WTC11 (cell line): ENCODE data around the gene TTI1.

ENCODE experiments used
- JUN ChIP-seq: sonication (generic); formaldehyde crosslinking; IDR thresholded peaks from 2 replicates; pipeline ENCODE4 v1.8.0; 2023; ENCODE audit warnings: mild to moderate bottlenecking, missing genetic modification reagents
- NFYB ChIP-seq: sonication (generic); formaldehyde crosslinking; conservative IDR thresholded peaks from 2 replicates; pipeline ENCODE4 v1.8.0; 2022; ENCODE audit warnings: low read depth, missing genetic modification reagents
- ZNF121 ChIP-seq: sonication (generic); formaldehyde crosslinking; IDR thresholded peaks from 2 replicates; pipeline ENCODE4 v1.8.0; 2023; ENCODE audit warnings: missing genetic modification reagents
- TF ChIP-seq, protein P1 (sequence below): sonication (generic); formaldehyde crosslinking; IDR thresholded peaks from 2 replicates; pipeline ENCODE4 v1.8.1; 2023; ENCODE audit warnings: mild to moderate bottlenecking, missing genetic modification reagents, moderate library complexity
- TF ChIP-seq, protein P2 (sequence below): sonication (generic); formaldehyde crosslinking; IDR thresholded peaks from 2 replicates; pipeline ENCODE4 v1.8.0; 2022; ENCODE audit warnings: mild to moderate bottlenecking, missing genetic modification reagents
- TF ChIP-seq, protein P3 (sequence below): fragments of 200-600 bp; IDR thresholded peaks from 2 replicates; pipeline ENCODE4 v1.8.0; 2022; ENCODE audit warnings: antibody characterized with exemption
- TF ChIP-seq, protein P4 (sequence below): sonication (generic); formaldehyde crosslinking; IDR thresholded peaks from 2 replicates; pipeline ENCODE4 v1.8.1; 2022; ENCODE audit warnings: mild to moderate bottlenecking, moderate library complexity, missing genetic modification reagents

DNA sequence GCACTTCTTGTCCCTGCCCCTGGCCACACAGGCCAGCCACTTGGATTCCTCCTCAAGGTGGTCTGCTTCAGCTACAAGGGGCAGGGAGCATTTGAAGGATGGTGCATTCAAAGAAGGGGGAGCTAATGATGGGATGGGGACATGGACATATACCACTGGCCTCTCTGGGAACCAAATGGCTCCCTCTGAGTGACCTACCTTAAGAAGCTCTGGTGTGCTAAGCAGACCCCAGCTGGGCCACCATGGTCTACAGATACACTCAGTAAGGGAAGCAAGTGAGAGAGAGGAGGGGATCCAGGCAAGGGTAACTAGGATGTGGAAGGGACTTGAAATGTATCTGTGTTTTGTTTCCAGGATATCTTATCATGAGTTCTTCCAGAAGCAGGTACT is 62.4 kb downstream of the TTI1 start:
- TF ChIP-seq ZNF121 (no peak), JUN (no peak), NFYB (CRISPR knock-in tag) (no peak)
- TF ChIP-seq, protein P1, sequence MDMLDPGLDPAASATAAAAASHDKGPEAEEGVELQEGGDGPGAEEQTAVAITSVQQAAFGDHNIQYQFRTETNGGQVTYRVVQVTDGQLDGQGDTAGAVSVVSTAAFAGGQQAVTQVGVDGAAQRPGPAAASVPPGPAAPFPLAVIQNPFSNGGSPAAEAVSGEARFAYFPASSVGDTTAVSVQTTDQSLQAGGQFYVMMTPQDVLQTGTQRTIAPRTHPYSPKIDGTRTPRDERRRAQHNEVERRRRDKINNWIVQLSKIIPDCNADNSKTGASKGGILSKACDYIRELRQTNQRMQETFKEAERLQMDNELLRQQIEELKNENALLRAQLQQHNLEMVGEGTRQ (CRISPR knock-in tag): no peak
- TF ChIP-seq, protein P2, sequence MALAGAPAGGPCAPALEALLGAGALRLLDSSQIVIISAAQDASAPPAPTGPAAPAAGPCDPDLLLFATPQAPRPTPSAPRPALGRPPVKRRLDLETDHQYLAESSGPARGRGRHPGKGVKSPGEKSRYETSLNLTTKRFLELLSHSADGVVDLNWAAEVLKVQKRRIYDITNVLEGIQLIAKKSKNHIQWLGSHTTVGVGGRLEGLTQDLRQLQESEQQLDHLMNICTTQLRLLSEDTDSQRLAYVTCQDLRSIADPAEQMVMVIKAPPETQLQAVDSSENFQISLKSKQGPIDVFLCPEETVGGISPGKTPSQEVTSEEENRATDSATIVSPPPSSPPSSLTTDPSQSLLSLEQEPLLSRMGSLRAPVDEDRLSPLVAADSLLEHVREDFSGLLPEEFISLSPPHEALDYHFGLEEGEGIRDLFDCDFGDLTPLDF: no peak
- TF ChIP-seq, protein P3, sequence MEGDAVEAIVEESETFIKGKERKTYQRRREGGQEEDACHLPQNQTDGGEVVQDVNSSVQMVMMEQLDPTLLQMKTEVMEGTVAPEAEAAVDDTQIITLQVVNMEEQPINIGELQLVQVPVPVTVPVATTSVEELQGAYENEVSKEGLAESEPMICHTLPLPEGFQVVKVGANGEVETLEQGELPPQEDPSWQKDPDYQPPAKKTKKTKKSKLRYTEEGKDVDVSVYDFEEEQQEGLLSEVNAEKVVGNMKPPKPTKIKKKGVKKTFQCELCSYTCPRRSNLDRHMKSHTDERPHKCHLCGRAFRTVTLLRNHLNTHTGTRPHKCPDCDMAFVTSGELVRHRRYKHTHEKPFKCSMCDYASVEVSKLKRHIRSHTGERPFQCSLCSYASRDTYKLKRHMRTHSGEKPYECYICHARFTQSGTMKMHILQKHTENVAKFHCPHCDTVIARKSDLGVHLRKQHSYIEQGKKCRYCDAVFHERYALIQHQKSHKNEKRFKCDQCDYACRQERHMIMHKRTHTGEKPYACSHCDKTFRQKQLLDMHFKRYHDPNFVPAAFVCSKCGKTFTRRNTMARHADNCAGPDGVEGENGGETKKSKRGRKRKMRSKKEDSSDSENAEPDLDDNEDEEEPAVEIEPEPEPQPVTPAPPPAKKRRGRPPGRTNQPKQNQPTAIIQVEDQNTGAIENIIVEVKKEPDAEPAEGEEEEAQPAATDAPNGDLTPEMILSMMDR: no peak
- TF ChIP-seq, protein P4, sequence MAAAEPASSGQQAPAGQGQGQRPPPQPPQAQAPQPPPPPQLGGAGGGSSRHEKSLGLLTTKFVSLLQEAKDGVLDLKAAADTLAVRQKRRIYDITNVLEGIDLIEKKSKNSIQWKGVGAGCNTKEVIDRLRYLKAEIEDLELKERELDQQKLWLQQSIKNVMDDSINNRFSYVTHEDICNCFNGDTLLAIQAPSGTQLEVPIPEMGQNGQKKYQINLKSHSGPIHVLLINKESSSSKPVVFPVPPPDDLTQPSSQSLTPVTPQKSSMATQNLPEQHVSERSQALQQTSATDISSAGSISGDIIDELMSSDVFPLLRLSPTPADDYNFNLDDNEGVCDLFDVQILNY (CRISPR knock-in tag): no peak
